Measurements from ENCODE around the gene ZSWIM5.

DNA sequence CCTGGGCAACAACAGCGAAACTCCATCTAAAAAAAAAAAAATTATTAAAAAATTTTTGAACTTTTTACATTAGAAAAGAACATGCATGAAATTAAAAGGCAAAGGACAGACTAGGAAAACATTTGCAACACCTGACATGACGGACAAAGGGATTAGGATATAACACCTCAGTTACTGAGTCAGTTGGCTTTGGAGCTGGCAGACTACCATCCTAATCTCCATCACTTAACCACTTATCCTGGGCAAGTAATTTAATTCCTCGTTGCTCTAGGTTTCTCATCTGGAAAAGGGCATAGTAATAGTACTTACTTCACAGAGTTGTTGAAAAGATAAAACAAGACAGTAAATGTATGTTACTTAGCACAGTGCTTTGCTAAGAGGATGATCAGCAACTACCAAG is 207.2 kb downstream of the ZSWIM5 start:
- TF ChIP-seq, protein P1, sequence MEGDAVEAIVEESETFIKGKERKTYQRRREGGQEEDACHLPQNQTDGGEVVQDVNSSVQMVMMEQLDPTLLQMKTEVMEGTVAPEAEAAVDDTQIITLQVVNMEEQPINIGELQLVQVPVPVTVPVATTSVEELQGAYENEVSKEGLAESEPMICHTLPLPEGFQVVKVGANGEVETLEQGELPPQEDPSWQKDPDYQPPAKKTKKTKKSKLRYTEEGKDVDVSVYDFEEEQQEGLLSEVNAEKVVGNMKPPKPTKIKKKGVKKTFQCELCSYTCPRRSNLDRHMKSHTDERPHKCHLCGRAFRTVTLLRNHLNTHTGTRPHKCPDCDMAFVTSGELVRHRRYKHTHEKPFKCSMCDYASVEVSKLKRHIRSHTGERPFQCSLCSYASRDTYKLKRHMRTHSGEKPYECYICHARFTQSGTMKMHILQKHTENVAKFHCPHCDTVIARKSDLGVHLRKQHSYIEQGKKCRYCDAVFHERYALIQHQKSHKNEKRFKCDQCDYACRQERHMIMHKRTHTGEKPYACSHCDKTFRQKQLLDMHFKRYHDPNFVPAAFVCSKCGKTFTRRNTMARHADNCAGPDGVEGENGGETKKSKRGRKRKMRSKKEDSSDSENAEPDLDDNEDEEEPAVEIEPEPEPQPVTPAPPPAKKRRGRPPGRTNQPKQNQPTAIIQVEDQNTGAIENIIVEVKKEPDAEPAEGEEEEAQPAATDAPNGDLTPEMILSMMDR (IDR thresholded peaks at IDR 0.05 in 8 of 11, conservative IDR thresholded peaks at IDR 0.05 in 3 of 11) = no peak
- TF ChIP-seq POLR2A (IDR thresholded peaks at IDR 0.05) (no peak), POLR2AphosphoS5 (IDR thresholded peaks at IDR 0.05) (no peak)
